Measurements from ENCODE around the gene CYP2B6.
A peak's percentile ranks its signal among the peaks of the same experiment; 100 is the strongest.
"Not testable (repeated sequence)": the region's sequence is repeated elsewhere in the genome, so short reads cannot be mapped to it uniquely, and the experiment has no call there.

Gene CYP2B6

GRCh38 chr19:40995355-40995754 is 4.3 kb downstream of the CYP2B6 start:
- H3K4me3 ChIP-seq (replicated peaks; ENCODE audit: low read depth, low read length), result no peak overlapping the region
- no peak for DNase-seq (ENCODE audit: low read depth)
- no peak for TF ChIP-seq CTCF (IDR thresholded peaks at IDR 0.05; ENCODE audit: low read length, missing control alignments)

GRCh38 chr19:40999018-40999417 is 7.9 kb downstream of the CYP2B6 start:
- H3K4me3 ChIP-seq (replicated peaks; ENCODE audit: low read depth, low read length); DNase-seq (ENCODE audit: low read depth): not testable (repeated sequence)

GRCh38 chr19:41000310-41000737 is 9.2 kb downstream of the CYP2B6 start:
- TF ChIP-seq CTCF (IDR thresholded peaks at IDR 0.05; ENCODE audit: low read length, missing control alignments), result no peak
- DNase-seq (ENCODE audit: low read depth), result peak; percentile 4
- H3K4me3 ChIP-seq (replicated peaks; ENCODE audit: low read depth, low read length), result no peak overlapping the region

- TF ChIP-seq CTCF (IDR thresholded peaks at IDR 0.05; ENCODE audit: low read length, missing control alignments), result no peak
- DNase-seq (ENCODE audit: low read depth), result no peak
- H3K4me3 ChIP-seq (replicated peaks; ENCODE audit: low read depth, low read length), result no peak overlapping the region
These were observed 10.3 kb downstream of the CYP2B6 start for GRCh38 chr19:41001243-41001971.

GRCh38 chr19:41003656-41004055 is 12.6 kb downstream of the CYP2B6 start:
- DNase-seq (ENCODE audit: low read depth); H3K4me3 ChIP-seq (replicated peaks; ENCODE audit: low read depth, low read length): not testable (repeated sequence)

GRCh38 chr19:41009700-41010235 is 18.7 kb downstream of the CYP2B6 start:
- DNase-seq (ENCODE audit: low read depth), result no peak
- no peak overlapping the region for H3K4me3 ChIP-seq (replicated peaks; ENCODE audit: low read depth, low read length)
- no peak for TF ChIP-seq CTCF (IDR thresholded peaks at IDR 0.05; ENCODE audit: low read length, missing control alignments)

GRCh38 chr19:41013359-41013758 is 22.3 kb downstream of the CYP2B6 start:
- no peak overlapping the region for H3K4me3 ChIP-seq (replicated peaks; ENCODE audit: low read depth, low read length)
- no peak for TF ChIP-seq CTCF (IDR thresholded peaks at IDR 0.05; ENCODE audit: low read length, missing control alignments)
- DNase-seq (ENCODE audit: low read depth), result no peak

GRCh38 chr19:41014643-41015042 is 23.6 kb downstream of the CYP2B6 start:
- no peak for TF ChIP-seq CTCF (IDR thresholded peaks at IDR 0.05; ENCODE audit: low read length, missing control alignments)
- no peak overlapping the region for H3K4me3 ChIP-seq (replicated peaks; ENCODE audit: low read depth, low read length)
- no peak for DNase-seq (ENCODE audit: low read depth)
